NCI-H2107 (cell line): Measurements from ENCODE around the gene WARS2.
"Not testable (repeated sequence)": the region's sequence is repeated elsewhere in the genome, so short reads cannot be mapped to it uniquely, and the experiment has no call there.

ENCODE experiments used
- DNase-seq: peaks from one replicate; lab custom pipeline; 2025; lab: John Stamatoyannopoulos, UW

WARS2 gene

DNA sequence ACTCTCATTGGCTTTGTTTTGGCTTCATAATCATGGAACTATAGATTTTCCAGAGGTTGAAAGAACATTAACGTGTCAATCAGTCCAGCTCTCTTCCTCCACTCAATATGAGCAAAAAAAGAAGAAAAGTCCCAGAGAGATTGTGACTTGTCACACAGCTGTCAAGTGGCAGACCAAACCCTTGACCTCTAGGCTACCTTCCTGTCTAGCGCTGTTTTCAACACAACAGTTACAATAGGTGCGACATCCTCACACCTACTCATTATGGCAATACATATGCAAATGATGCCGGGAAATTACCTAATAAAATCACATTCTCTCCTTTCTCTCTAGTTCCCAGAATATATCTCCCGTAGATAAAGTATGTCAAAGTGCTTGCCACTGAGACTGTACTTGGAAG, 1.1 kb downstream of the WARS2 start:
- DNase-seq, result no peak

GRCh38 chr1:119136401-119136800, 4.1 kb downstream of the WARS2 start:
- DNase-seq, result no peak

DNA sequence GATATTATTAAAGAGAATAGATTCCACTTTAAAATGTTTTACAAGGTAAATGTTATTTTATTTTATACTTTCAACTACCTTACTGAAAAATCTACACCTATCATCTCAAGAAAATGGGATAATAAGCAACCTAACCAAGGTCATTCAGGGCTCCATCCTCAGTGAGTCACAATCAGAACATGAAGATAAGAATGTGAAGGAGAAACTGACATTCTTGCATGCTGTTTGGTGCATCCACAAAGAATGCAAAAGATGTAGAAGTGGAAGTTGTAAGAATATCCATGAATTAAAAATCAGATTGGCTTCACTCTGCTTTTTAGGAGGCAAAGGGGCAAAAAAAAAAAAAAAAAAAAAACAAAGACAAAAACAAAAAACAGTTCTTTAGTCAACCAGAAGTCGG, 6.5 kb downstream of the WARS2 start:
- DNase-seq, result no peak

DNA sequence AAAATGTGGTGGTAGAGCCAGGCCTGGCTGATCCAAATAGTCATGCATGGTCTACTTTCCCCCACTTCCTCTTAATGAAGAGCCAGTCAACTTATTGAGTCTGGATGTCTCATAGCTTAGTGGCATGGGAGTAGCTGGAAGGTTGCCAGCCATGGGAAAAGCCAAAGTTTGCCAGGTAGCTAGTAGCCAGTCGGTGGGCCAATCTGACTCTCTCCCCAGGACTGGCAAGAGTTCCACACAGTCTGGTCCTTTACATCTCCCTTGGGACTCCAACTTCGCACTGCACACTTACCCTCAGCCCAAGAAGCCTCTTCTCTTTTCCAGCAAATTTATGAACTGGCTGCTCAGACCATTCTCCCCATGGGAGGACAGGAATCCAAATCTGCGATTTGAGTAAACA, 8.3 kb downstream of the WARS2 start:
- DNase-seq, result no peak

DNA sequence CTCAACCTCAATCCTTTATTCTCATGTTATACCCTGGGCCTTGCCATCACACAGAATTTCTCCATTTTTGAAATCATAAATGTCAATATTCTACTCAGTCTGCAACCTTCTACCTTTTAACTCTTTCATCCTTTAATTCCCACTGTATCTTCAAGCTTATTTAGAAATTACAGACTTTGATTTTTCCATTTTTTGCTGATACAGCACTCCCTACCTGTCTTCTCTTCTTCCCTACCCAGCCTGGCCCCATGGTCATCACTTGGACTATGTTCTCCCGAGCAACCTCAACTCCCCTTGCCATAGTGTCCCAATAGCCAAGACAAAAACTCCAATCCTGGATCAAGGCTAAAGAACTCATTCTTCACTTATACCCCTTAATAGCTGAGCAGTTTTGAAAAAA, 14.6 kb downstream of the WARS2 start:
- no peak for DNase-seq

GRCh38 chr1:119124764-119125163, 15.7 kb downstream of the WARS2 start:
- no peak for DNase-seq

- not testable (repeated sequence) for DNase-seq
Observed at GRCh38 chr1:119121872-119122271, 18.6 kb downstream of the WARS2 start.

- DNase-seq, result no peak
Observed at GRCh38 chr1:119116725-119117124, 23.7 kb downstream of the WARS2 start.

GRCh38 chr1:119115736-119116135, 24.7 kb downstream of the WARS2 start:
- DNase-seq, result no peak

GRCh38 chr1:119115311-119115710, 25.1 kb downstream of the WARS2 start:
- no peak for DNase-seq

- no peak for DNase-seq
Observed at GRCh38 chr1:119114786-119115185, 25.7 kb downstream of the WARS2 start.

GRCh38 chr1:119112791-119113190, 27.7 kb downstream of the WARS2 start:
- DNase-seq, result no peak

DNA sequence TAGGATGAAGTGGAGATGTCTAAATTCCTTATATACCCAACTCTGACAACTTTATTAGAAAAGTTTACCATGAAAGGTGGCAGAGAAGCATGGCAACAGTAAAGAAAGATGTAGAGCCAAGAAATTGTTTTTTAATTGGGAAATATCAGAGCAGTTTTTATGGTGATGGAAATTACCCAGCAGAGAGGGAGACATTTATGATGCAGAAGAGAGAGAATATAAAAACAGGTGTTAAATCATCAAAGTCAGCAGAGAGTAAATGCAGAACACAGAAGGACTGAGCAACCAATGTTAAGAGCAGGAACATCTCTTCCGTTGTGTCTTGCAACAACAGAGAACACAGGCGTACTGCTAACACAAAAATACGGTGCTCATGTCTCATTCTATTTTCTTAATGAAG, 28.2 kb downstream of the WARS2 start:
- DNase-seq, result no peak

DNA sequence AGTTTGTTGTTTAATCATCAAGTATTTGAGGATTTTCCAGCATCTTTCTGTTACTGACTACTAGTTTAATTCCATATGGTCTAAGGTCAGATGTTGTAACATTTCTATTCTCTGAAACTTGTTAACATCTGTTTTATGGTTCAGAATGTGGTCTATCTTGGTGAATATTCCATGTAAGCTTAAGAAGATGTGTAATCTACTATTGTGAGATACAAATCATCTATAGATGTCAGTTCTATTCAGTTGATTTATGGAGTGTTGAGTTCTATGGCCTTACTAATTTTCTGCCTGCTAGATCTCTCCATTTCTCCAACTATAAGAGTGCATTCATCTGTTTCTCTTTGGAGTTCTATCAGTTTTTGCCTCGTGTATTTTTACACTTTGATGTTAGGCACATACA, 31.5 kb downstream of the WARS2 start:
- no peak for DNase-seq

- no peak for DNase-seq
Observed at GRCh38 chr1:119103764-119104163, 36.7 kb downstream of the WARS2 start.

DNA sequence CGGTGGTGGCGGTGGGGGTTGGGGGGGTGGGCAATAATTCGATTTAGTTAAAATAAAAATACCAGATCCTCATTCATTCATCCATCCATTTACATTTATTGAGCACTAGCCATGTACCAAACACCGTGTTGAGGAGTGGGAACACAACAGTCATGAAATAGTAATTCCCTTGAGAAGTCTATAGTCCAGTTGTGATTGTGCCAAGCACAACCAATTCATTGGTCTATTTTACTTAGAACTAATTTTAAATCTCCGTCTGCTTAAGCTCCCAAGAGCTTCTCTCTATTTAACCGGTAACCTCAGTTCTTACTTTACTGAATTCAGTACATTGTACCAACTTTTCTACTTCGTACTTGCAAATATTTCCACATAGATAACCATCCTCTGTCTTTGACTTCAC, 38.4 kb downstream of the WARS2 start:
- DNase-seq, result no peak

DNA sequence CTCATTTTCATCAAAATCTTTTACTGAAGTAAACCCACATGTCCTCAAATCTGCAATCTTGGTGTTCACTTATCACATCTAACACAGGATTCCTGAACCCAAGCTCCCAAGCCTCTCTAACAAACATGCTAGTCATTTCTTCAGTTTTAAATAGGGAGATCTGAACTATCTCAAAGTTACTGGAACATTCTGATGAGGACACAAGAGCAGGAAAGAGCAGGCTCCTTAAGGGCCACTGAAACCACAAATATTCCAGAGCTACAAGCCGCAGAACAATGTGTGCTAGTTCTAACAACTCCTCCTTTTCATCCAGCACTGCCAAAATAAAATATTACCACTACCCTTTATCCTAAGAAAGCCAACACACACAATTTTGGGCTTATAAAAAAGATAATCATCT, 38.9 kb downstream of the WARS2 start:
- no peak for DNase-seq

- no peak for DNase-seq
Observed at GRCh38 chr1:119099775-119100174, 40.7 kb downstream of the WARS2 start.

GRCh38 chr1:119097380-119097779, 43.1 kb downstream of the WARS2 start:
- DNase-seq, result no peak

DNA sequence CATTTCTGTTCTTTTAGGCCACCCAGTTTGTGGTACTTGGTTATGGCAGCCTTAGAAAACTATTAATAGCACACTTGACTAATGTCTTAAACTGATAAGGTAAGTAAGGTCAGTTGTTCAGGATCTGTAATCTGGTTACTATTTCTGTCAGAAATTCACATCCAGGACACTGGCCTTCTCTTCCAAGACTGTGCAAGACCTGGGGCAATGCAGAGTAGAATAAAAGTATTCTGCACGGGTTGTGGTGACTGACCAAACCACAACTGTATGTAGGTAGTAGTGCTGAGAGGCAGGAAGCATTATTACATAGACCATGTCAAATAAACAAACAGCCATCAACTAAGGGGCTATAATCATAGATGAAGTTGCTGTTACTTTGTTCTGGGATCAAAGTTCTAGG, 46.7 kb downstream of the WARS2 start:
- DNase-seq, result no peak

GRCh38 chr1:119091618-119092017, 48.8 kb downstream of the WARS2 start:
- DNase-seq, result no peak

DNA sequence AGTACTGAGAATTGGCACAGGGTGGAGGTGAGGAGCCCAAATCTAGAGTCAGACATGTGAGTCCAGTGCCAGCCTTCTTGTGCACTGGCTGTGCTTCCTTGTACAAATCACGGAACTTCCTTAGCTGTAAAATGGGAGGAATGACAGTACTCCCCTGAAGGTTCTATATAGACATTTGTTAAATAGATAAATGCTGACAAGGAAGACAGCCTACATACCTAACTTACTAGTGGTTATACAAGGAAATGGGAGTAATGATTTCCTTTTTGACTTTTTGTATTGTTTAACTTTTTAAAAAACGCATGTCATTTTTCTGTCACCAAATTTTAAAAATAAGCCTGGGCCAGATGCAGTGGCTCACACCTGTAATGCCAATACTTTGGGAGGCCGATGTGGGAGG, 50.2 kb downstream of the WARS2 start:
- DNase-seq, result no peak

DNA sequence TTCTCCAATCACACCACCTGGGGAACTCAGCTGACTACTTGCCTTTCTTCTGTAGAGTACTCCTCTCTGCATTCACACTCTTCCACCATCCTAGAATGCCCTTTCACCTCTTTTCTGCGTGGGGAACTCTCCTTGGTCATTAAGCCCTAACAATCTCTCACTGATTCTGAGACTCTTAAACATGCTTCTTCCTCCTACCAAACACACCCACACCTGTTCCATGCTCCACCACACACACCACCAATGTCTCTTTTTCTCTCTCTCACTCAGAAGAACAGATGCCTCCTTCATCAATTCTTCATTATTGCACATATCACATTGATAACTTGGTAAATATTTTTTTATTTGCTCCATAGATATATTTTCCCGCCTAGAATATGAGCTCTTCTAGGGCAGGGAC, 53.6 kb downstream of the WARS2 start:
- DNase-seq, result no peak

DNA sequence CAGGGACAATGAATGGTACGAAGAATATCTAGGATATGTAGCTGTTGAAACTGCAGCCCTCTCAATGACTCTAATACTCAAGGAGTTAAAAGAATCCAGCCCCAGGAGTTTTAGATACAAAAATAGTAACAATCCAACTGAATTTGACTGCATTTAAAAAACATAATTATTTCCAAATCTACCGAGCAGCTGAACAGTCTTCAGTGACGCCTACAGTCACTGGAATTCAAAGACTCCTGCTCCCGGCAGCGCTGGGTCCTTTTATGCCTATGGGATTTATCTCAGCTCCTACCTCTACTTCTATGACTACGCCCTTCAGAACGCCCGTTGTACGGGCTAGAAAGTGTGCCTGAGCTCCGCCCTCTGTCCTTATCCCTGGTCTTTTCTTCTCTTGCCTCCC, 55.7 kb downstream of the WARS2 start:
- no peak for DNase-seq

DNA sequence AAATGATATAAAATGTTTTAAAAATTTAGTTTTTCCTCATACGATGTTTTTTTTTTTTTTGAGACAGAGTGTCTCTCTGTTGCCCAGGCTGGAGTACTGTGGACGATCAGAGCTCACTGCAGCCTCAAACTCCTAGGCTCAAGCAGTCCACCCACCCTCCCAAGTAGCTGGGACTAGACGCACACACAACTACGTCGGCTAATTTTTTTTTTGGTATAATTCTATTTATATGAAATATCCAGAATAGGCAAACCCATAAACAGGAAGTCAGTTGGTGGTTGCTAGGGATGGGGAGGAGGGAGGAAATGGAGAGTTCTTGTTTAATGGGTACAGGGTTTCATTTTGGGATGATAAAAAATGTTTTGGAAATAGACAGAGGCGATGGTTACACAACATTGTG, 56.5 kb downstream of the WARS2 start:
- no peak for DNase-seq
